GM19452 (cell line): ENCODE measurements around the gene RFLNA.

Source experiments
- ATAC-seq: cut with Tn5 transposase; IDR thresholded peaks from one replicate; pipeline ENCODE4 v1.9.1; 2021; ENCODE audit not compliant: unreplicated experiment

Gene RFLNA

GRCh38 chr12:124302807-124303578, 8.1 kb downstream of the RFLNA start:
- ATAC-seq = no peak

GRCh38 chr12:124303579-124304313, 8.9 kb downstream of the RFLNA start:
- ATAC-seq = no peak

GRCh38 chr12:124304314-124304790, 9.5 kb downstream of the RFLNA start:
- ATAC-seq = no peak

GRCh38 chr12:124305136-124305535, 10.2 kb downstream of the RFLNA start:
- ATAC-seq = no peak

GRCh38 chr12:124305776-124306685, 11.1 kb downstream of the RFLNA start:
- no peak for ATAC-seq

GRCh38 chr12:124306686-124307555, 12.0 kb downstream of the RFLNA start:
- ATAC-seq = no peak

- ATAC-seq = no peak
These were observed 12.6 kb downstream of the RFLNA start for GRCh38 chr12:124307556-124307825.

- ATAC-seq = no peak
These were observed 13.8 kb downstream of the RFLNA start for GRCh38 chr12:124308741-124309140.

GRCh38 chr12:124309231-124309630, 14.3 kb downstream of the RFLNA start:
- ATAC-seq = no peak

- ATAC-seq = no peak
These were observed 14.9 kb downstream of the RFLNA start for GRCh38 chr12:124309744-124310143.

- ATAC-seq = no peak
These were observed 15.3 kb downstream of the RFLNA start for GRCh38 chr12:124310178-124310577.

GRCh38 chr12:124310785-124311184, 15.9 kb downstream of the RFLNA start:
- ATAC-seq = no peak

GRCh38 chr12:124311292-124312109, 16.6 kb downstream of the RFLNA start:
- ATAC-seq = no peak

- no peak for ATAC-seq
These were observed 17.7 kb downstream of the RFLNA start for GRCh38 chr12:124312601-124313000.

GRCh38 chr12:124314207-124314606, 19.3 kb downstream of the RFLNA start:
- no peak for ATAC-seq

- no peak for ATAC-seq
These were observed 19.9 kb downstream of the RFLNA start for GRCh38 chr12:124314766-124315165.

GRCh38 chr12:124315372-124316044, 20.6 kb downstream of the RFLNA start:
- ATAC-seq = no peak

GRCh38 chr12:124316257-124316900, 21.5 kb downstream of the RFLNA start:
- ATAC-seq = no peak

GRCh38 chr12:124317400-124317799, 22.5 kb downstream of the RFLNA start:
- no peak for ATAC-seq
